22Rv1 (cell line): ENCODE results near the gene CLIP2.

ENCODE experiments used
- CTCF ChIP-seq: fragments of 450-650 bp; IDR thresholded peaks from 2 replicates; pipeline ENCODE4 v1.5.1; 2017; ENCODE audit warnings: mild to moderate bottlenecking
- ZFX ChIP-seq: fragments of 450-650 bp; IDR thresholded peaks from 2 replicates; pipeline ENCODE4 v1.6.1; 2017; ENCODE audit warnings: antibody characterized with exemption, borderline replicate concordance

GRCh38 chr7:74266191-74266963, 22.8 kb upstream of the CLIP2 start:
- no peak for TF ChIP-seq CTCF
- TF ChIP-seq ZFX, result no peak
